T-helper 17 cell (primary cell): ENCODE data around the gene SCT. TPM values are rescaled to one million over a fixed set of nuclear protein-coding genes. Genes with fewer than 3 reads are reported as not detected.
A peak's percentile ranks its signal among the peaks of the same experiment; 100 is the strongest.

Experiments used
- ATAC-seq: fragments of 150-1000 bp; cut with Tn5 transposase; 2 replicates; pipeline ENCODE4 v1.10.0; 2021; ENCODE audit warnings: mild to moderate bottlenecking, moderate library complexity
- DNase-seq, 3 donors: peaks; one replicate each; pipeline versions ENCODE4 v3.0.0 to v3.0.0-alpha.2; 2020 to 2021
- H3K9me3 ChIP-seq: one replicate; pipeline ENCODE4 v1.7.0; 2013; ENCODE audit warnings: low read length, mild to moderate bottlenecking; ENCODE audit not compliant: control insufficient read depth, poor library complexity, severe bottlenecking
- H3K27ac Mint-ChIP-seq: one replicate; pipeline ENCODE4 v1.8.0; 2022; ENCODE audit warnings: mild to moderate bottlenecking, moderate library complexity, mixed read lengths
- H3K27me3 Mint-ChIP-seq: one replicate; pipeline ENCODE4 v1.8.0; 2022; ENCODE audit warnings: mixed read lengths
- H3K36me3 Mint-ChIP-seq: one replicate; pipeline ENCODE4 v1.8.0; 2022; ENCODE audit warnings: low read depth, mixed read lengths
- H3K4me1 Mint-ChIP-seq: one replicate; pipeline ENCODE4 v1.8.0; 2022; ENCODE audit warnings: mild to moderate bottlenecking, mixed read lengths
- H3K4me3 Mint-ChIP-seq: one replicate; pipeline ENCODE4 v1.8.0; 2022; ENCODE audit warnings: mild to moderate bottlenecking, moderate library complexity, mixed read lengths
- total RNA-seq, 4 donors: library from RNA in 2 of 4; stranded (reverse) in 2 of 4; gene quantifications; one replicate each; pipeline ENCODE4 v1.2.3 and lab custom pipeline; 2022 to 2026

The SCT gene
- total RNA-seq, 2 donors from 2014 or later: not detected

- Mint-ChIP-seq H3K36me3 (no peaks in the 10 kb centered on the region), H3K27me3 (no peaks in the 10 kb centered on the region), H3K4me1 (peaks cover 5% of the 10 kb centered on the region), H3K4me3 (no peak overlapping the region), H3K27ac (no peak overlapping the region)
- H3K9me3 ChIP-seq: no peaks in the 10 kb centered on the region
- DNase-seq (no peak), ATAC-seq (no peak)
Measured at GRCh38 chr11:608791-609251, 18.2 kb downstream of the SCT start.

- ATAC-seq (no peak), DNase-seq (no peak)
- Mint-ChIP-seq H3K27me3 (no peaks in the 10 kb centered on the region), H3K27ac (no peak overlapping the region), H3K4me3 (no peak overlapping the region), H3K4me1 (peaks cover 4% of the 10 kb centered on the region), H3K36me3 (no peaks in the 10 kb centered on the region)
- H3K9me3 ChIP-seq: no peaks in the 10 kb centered on the region
Measured at GRCh38 chr11:607971-608659, 18.9 kb downstream of the SCT start.

- H3K27ac Mint-ChIP-seq: no peak overlapping the region
- peaks cover 2% of the 10 kb centered on the region for H3K4me1 Mint-ChIP-seq
- H3K36me3 Mint-ChIP-seq: no peaks in the 10 kb centered on the region
- no peak for DNase-seq
- H3K27me3 Mint-ChIP-seq: no peaks in the 10 kb centered on the region
- ATAC-seq: no peak
- no peak overlapping the region for H3K4me3 Mint-ChIP-seq
- H3K9me3 ChIP-seq: no peaks in the 10 kb centered on the region
Measured at GRCh38 chr11:607020-607780, 19.8 kb downstream of the SCT start.

- H3K36me3 Mint-ChIP-seq: no peaks in the 10 kb centered on the region
- H3K27ac Mint-ChIP-seq: no peak overlapping the region
- no peaks in the 10 kb centered on the region for H3K9me3 ChIP-seq
- no peaks in the 10 kb centered on the region for H3K4me1 Mint-ChIP-seq
- DNase-seq (no peak), ATAC-seq (no peak)
- H3K27me3 Mint-ChIP-seq: no peaks in the 10 kb centered on the region
- no peak overlapping the region for H3K4me3 Mint-ChIP-seq
Measured at GRCh38 chr11:606245-606644, 20.7 kb downstream of the SCT start.

GRCh38 chr11:605286-606129 lies 21.5 kb downstream of the SCT start:
- Mint-ChIP-seq H3K27ac (no peak overlapping the region), H3K36me3 (no peaks in the 10 kb centered on the region), H3K27me3 (no peaks in the 10 kb centered on the region), H3K4me3 (no peak overlapping the region), H3K4me1 (no peaks in the 10 kb centered on the region)
- no peaks in the 10 kb centered on the region for H3K9me3 ChIP-seq
- ATAC-seq (no peak), DNase-seq (no peak)

- no peak for ATAC-seq
- no peaks in the 10 kb centered on the region for H3K9me3 ChIP-seq
- Mint-ChIP-seq H3K4me3 (no peak overlapping the region), H3K4me1 (no peaks in the 10 kb centered on the region), H3K27ac (no peak overlapping the region), H3K36me3 (no peaks in the 10 kb centered on the region), H3K27me3 (no peaks in the 10 kb centered on the region)
- no peak for DNase-seq
Measured at GRCh38 chr11:603154-603553, 23.8 kb downstream of the SCT start.

GRCh38 chr11:601573-602245 lies 25.3 kb downstream of the SCT start:
- H3K4me1 Mint-ChIP-seq: peaks cover 4% of the 10 kb centered on the region
- DNase-seq: no peak
- H3K27ac Mint-ChIP-seq: no peak overlapping the region
- H3K27me3 Mint-ChIP-seq: no peaks in the 10 kb centered on the region
- ATAC-seq: no peak
- H3K9me3 ChIP-seq: no peaks in the 10 kb centered on the region
- H3K4me3 Mint-ChIP-seq: no peak overlapping the region
- H3K36me3 Mint-ChIP-seq: no peaks in the 10 kb centered on the region

GRCh38 chr11:598005-598680 lies 28.8 kb downstream of the SCT start:
- no peak overlapping the region for H3K4me3 Mint-ChIP-seq
- no peaks in the 10 kb centered on the region for H3K9me3 ChIP-seq
- H3K4me1 Mint-ChIP-seq: peaks cover 13% of the 10 kb centered on the region
- no peak for DNase-seq
- no peak for ATAC-seq
- peaks cover 2% of the 10 kb centered on the region for H3K36me3 Mint-ChIP-seq
- no peaks in the 10 kb centered on the region for H3K27me3 Mint-ChIP-seq
- no peak overlapping the region for H3K27ac Mint-ChIP-seq

- H3K27me3 Mint-ChIP-seq: no peaks in the 10 kb centered on the region
- H3K36me3 Mint-ChIP-seq: peaks cover 4% of the 10 kb centered on the region
- DNase-seq: no peak
- H3K4me1 Mint-ChIP-seq: peaks cover 14% of the 10 kb centered on the region
- no peak overlapping the region for H3K4me3 Mint-ChIP-seq
- peak; percentile 37 for ATAC-seq
- no peaks in the 10 kb centered on the region for H3K9me3 ChIP-seq
- peak overlapping the region; percentile 67 for H3K27ac Mint-ChIP-seq
Measured at GRCh38 chr11:597166-597725, 29.7 kb downstream of the SCT start.

- DNase-seq (no peak), ATAC-seq (peak; percentile 48)
- H3K9me3 ChIP-seq: no peaks in the 10 kb centered on the region
- Mint-ChIP-seq H3K36me3 (peaks cover 5% of the 10 kb centered on the region), H3K27ac (peak overlapping the region; percentile 67), H3K27me3 (no peaks in the 10 kb centered on the region), H3K4me3 (peak overlapping the region; percentile 49), H3K4me1 (peaks cover 15% of the 10 kb centered on the region)
Measured at GRCh38 chr11:596374-596773, 30.6 kb downstream of the SCT start.

GRCh38 chr11:595400-595799 lies 31.6 kb downstream of the SCT start:
- DNase-seq (no peak), ATAC-seq (no peak)
- H3K27me3 Mint-ChIP-seq: no peaks in the 10 kb centered on the region
- peaks cover 5% of the 10 kb centered on the region for H3K36me3 Mint-ChIP-seq
- peaks cover 15% of the 10 kb centered on the region for H3K4me1 Mint-ChIP-seq
- H3K9me3 ChIP-seq: no peaks in the 10 kb centered on the region
- no peak overlapping the region for H3K4me3 Mint-ChIP-seq
- no peak overlapping the region for H3K27ac Mint-ChIP-seq

- no peaks in the 10 kb centered on the region for H3K9me3 ChIP-seq
- H3K4me1 Mint-ChIP-seq: peaks cover 15% of the 10 kb centered on the region
- peak overlapping the region; percentile 43 for H3K27ac Mint-ChIP-seq
- no peaks in the 10 kb centered on the region for H3K27me3 Mint-ChIP-seq
- H3K4me3 Mint-ChIP-seq: no peak overlapping the region
- DNase-seq (no peak), ATAC-seq (no peak)
- H3K36me3 Mint-ChIP-seq: peaks cover 7% of the 10 kb centered on the region
Measured at GRCh38 chr11:593347-593746, 33.6 kb downstream of the SCT start.
